K562 (cell line): Measurements from ENCODE around the gene SLC38A8.

Experiments used
- CHCHD3 ChIP-seq: fragments of 250-450 bp; sonication (Bioruptor Pico); IDR thresholded peaks from 2 replicates; pipeline ENCODE4 v2.1.2; 2022; ENCODE audit warnings: mild to moderate bottlenecking
- EZH2 ChIP-seq: IDR thresholded peaks from 2 replicates; pipeline ENCODE4 v1.6.1; 2012; ENCODE audit warnings: low read depth, mild to moderate bottlenecking, inconsistent platforms, low read length, borderline replicate concordance
- KHSRP ChIP-seq: fragments of 450-650 bp; IDR thresholded peaks from 2 replicates; pipeline ENCODE4 v1.6.1; 2017
- MEF2A ChIP-seq: IDR thresholded peaks from 2 replicates; pipeline ENCODE4 v1.6.1; 2011; ENCODE audit warnings: low read depth, mild to moderate bottlenecking, low read length, moderate library complexity; ENCODE audit not compliant: control insufficient read depth
- NCOA1 ChIP-seq: fragments of 450-650 bp; IDR thresholded peaks from 2 replicates; pipeline ENCODE4 v1.6.1; 2016; ENCODE audit warnings: low read depth
- SNIP1 ChIP-seq: fragments of 450-650 bp; IDR thresholded peaks from 2 replicates; pipeline ENCODE4 v1.7.1; 2017; ENCODE audit warnings: low read depth, mild to moderate bottlenecking
- ZKSCAN8 ChIP-seq: fragments of 200-800 bp; sonication (Bioruptor generic); IDR thresholded peaks from 2 replicates; pipeline ENCODE4 v1.6.1; 2016; ENCODE audit warnings: missing genetic modification characterization, missing compliant biosample characterization
- TF ChIP-seq, protein P1 (sequence below): fragments of 250-450 bp; sonication (Bioruptor Pico); IDR thresholded peaks from 2 replicates; pipeline ENCODE4 v1.8.0; 2022; ENCODE audit warnings: inconsistent platforms
- TF ChIP-seq, protein P2 (sequence below), 2 experiments: fragments of 450-650 bp in 1 of 2; sonication (generic) in 1 of 2; formaldehyde crosslinking in 1 of 2; IDR thresholded peaks in 1 of 2; conservative IDR thresholded peaks in 1 of 2; 2 replicates each; pipeline versions ENCODE4 v1.6.1 to v1.8.1; 2016 to 2023; ENCODE audit warnings: mild to moderate bottlenecking in 2 of 2, moderate library complexity in 2 of 2, inconsistent platforms in 1 of 2, missing genetic modification reagents in 1 of 2
- TF ChIP-seq, protein P3 (sequence below): sonication (generic); formaldehyde crosslinking; IDR thresholded peaks from 2 replicates; pipeline ENCODE4 v1.8.0; 2022; ENCODE audit warnings: mild to moderate bottlenecking, missing genetic modification reagents

DNA sequence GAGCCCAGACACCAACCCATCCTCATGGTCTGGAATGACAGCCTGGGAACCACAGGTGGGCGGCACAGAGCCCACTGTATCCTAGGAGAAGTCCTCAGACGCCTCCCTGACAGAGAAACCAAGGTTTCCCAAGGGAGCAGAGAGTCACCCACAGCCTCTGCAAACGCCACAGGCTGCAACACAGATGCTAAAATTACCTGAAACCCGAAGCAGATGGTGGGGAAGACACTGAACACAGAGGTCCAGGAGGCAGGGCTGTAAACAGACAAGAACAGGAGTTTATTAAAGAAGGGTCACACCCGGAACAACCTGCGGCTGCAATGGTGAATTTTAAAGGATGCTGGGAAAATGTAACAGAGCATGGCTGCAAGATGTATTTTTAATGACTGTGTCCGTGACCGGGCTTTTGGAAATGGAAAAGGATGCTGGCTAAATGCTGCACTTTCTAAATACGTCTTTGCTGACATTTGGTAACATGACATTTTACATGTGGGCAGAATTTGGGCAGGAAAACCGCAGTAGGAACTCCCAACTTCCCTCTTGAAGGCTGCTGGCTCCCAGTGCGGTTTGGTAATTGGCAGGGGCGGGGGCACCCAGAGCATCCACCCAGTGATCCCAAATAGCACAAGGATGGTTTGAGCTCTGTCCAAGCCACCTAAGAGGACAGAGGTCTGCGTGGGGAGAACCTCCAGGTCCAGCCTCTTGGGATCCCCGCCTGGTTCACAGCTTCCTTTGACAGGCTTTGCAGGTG, 13.1 kb downstream of the SLC38A8 start:
- TF ChIP-seq CHCHD3 (CRISPR knock-in tag) (no peak), KHSRP (no peak), NCOA1 (no peak), MEF2A (no peak), SNIP1 (no peak), EZH2 (no peak), ZKSCAN8 (CRISPR knock-in tag) (no peak)
- TF ChIP-seq, protein P1, sequence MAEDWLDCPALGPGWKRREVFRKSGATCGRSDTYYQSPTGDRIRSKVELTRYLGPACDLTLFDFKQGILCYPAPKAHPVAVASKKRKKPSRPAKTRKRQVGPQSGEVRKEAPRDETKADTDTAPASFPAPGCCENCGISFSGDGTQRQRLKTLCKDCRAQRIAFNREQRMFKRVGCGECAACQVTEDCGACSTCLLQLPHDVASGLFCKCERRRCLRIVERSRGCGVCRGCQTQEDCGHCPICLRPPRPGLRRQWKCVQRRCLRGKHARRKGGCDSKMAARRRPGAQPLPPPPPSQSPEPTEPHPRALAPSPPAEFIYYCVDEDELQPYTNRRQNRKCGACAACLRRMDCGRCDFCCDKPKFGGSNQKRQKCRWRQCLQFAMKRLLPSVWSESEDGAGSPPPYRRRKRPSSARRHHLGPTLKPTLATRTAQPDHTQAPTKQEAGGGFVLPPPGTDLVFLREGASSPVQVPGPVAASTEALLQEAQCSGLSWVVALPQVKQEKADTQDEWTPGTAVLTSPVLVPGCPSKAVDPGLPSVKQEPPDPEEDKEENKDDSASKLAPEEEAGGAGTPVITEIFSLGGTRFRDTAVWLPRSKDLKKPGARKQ = no peak
- TF ChIP-seq, protein P2, sequence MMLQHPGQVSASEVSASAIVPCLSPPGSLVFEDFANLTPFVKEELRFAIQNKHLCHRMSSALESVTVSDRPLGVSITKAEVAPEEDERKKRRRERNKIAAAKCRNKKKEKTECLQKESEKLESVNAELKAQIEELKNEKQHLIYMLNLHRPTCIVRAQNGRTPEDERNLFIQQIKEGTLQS (IDR thresholded peaks at IDR 0.05) = no peak
- TF ChIP-seq, protein P2 (CRISPR knock-in tag; conservative IDR thresholded peaks at IDR 0.05) = no peak
- TF ChIP-seq, protein P3, sequence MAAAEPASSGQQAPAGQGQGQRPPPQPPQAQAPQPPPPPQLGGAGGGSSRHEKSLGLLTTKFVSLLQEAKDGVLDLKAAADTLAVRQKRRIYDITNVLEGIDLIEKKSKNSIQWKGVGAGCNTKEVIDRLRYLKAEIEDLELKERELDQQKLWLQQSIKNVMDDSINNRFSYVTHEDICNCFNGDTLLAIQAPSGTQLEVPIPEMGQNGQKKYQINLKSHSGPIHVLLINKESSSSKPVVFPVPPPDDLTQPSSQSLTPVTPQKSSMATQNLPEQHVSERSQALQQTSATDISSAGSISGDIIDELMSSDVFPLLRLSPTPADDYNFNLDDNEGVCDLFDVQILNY (CRISPR knock-in tag) = no peak
